ENCODE measurements around the gene IGLL1. TPM values are rescaled to one million over a fixed set of nuclear protein-coding genes. Genes with fewer than 3 reads are reported as not detected.
"Not testable (repeated sequence)": the region's sequence is repeated elsewhere in the genome, so short reads cannot be mapped to it uniquely, and the experiment has no call there.

Gene IGLL1
- not detected in 2 replicates for total RNA-seq (2014; rRNA removed; shearing (Covaris generic))

DNA sequence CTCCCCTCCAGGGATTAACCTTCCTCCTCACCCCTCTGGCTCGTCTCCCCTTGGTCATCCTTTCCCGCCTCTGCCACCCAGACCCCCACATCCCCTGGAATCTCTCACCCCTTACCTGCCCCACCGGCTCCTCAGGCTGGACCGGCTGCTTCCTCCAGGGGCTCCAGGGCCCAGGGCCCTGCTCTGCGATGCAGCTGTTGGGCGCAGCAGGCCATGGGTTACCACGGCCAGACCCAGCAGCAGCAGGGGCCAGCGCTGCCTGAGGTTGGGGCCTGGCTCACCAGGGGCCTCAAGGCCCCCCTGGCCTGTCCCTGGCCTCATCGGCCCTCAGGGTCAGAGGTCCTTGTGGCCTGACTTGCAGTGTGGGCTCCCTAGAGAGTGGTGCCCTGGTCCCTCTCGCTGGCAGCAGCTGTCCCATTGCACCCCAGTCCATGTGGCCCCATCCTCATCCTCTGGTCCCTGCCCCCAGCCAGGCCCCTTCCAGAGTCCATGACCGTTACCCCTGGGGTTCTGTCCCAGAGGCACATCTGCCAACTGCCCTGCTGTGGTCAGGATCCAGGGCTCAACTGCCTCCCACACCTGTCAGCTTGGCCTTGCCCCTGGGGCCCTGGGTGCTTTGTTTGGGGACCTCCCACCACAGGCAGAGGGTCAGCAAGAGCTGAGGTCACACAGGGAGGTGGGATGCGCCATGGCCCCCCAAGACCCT, at the start of gene IGLL1:
IGLL1 (minus strand) TSS at position 421 of the 706 bp plus-strand sequence; CDS start at position 321, 100 bp downstream.
- no peak for DNase-seq (ENCODE audit: low spot score)

GRCh38 chr22:23628056-23628743, 48.1 kb upstream of the IGLL1 start:
- DNase-seq (ENCODE audit: low spot score), result not testable (repeated sequence)

GRCh38 chr22:23627401-23628055, 47.4 kb upstream of the IGLL1 start:
- peak; percentile 41 for DNase-seq (ENCODE audit: low spot score)

DNA sequence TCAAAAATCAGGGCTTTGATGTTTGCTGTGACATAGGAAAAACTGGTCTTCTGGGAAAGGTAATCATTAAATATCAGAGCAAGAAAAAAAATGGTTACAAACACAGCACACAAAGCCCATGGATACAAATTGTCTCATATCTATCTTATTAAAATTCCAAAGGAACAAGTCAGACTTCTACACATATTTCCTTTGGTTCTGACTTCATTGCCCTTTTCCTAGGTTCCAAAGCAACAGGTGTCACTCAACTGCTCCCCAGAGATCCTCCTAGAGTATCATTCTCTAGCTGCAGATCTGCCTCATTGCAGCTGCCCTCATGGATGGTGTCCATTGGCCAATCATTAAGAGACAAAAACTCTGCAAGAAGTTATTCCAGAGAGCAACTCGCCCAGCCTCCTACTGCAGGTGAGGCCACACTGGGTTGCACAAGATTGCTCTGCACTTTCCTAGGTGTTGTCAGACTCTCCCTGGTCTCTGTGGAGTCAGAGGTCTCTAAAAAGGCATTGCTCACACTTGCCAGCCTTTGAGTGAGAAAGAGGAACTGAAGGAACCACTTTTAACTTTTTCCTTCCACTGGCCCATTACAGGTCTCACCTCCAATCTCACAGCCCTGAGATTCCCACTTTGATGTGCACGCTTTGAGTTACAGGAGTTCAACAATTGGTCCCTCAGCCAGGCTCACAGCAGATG, 46.3 kb upstream of the IGLL1 start:
- DNase-seq (ENCODE audit: low spot score), result no peak

DNA sequence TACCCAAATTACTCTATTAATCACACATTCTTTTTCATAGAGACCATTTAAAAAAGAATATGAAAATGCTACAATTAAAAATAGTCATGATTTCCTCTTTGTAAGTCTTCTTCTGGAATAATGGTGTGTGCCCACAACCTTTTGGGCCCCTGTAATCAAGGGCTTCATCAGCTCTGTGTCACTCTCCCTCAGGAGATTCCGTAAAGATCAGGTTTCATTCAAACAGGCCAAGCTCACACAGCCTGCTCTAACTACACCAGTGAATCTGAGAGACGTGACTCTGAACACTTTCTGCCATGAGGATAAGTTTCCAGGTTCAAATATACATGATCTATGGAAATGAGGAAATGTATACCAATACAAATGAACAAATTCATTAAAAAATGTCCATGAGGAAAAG, 42.5 kb upstream of the IGLL1 start:
- DNase-seq (ENCODE audit: low spot score), result no peak

DNA sequence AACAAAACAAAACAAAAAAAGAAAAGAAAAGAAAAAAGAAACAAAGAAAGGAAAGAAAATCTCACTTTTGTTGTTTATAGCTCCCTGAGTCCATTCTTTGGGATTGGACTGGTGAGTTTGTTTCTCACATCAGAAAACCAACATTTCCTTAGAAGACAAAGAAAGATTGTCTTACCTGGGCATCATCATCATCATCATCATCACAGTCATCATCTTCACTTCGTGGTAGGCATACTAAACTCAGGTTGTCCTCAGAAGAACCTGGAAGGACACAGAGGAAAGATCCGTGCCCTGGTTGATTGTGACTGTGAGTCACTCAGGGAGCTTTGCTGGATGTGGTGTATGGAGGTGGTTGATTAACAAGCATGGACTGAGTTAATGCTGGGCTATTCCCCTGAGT, 41.8 kb upstream of the IGLL1 start:
- not testable (repeated sequence) for DNase-seq (ENCODE audit: low spot score)

DNA sequence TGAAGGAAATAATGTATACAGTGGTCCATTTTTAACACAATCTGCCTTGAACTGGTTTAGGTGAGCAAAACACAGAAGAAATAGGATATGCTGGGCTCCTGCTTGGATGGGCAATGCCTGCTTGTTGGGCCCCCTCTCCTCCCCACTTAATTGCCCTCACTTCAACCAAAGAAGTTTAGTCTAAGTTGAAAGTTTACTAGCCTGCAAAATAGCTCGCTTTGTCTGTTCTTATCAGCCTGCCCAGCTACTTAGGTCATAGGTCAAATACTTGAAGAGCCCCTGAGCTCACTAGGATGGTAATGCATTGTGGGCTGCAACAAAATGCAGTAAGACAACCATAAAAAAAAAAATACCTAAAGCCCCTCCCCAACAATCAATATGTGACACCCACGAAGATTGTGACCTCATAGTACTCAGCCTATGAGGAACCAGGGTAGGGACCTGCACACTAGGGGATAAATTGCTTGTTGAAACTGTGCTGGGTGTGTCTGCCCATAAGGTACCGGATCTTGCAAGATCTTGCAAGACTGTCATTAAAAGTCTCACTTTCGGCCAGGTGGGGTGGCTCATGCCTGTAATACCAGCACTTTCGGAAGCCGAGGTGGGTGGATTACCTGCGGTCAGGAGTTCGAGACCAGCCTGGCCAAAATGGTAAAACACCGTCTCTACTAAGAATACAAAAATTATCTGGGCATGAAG, 41.1 kb upstream of the IGLL1 start:
- DNase-seq (ENCODE audit: low spot score), result no peak

DNA sequence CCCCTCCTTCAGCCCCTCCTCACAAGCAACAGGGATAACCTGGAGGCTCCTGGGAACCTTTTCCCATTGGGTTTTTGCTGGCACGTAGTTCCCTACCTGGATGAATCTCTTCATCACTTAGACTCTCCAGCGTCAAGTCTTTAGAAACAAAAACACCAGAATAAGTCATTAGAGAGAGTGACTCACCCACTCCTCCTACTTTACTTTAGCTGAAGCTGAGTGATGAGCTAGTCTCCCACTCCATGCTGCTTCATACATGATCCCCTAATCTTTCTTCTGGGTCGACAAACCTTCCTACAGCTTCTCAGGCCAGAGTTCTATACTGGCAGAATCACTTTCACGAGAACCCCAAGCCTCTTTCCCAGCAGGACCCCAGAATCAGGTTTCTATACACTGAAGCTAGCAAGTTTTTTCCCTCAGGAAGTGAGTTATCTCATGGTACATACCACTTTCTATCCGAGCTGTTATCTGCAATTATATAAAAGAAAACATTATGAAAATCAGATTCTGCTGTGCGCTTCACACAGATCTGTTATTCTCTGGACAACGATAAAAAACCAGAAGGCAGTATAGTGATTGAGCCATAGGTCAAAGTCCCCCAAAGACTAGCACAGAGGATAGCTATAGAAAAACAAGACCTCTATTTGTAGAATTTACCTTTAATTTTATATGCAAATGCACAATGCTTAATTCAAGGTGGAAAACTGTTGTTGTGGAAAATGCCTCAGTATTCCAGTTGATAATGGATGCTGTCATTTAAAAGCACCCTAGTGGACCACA, 33.3 kb upstream of the IGLL1 start:
- DNase-seq (ENCODE audit: low spot score), result no peak

DNA sequence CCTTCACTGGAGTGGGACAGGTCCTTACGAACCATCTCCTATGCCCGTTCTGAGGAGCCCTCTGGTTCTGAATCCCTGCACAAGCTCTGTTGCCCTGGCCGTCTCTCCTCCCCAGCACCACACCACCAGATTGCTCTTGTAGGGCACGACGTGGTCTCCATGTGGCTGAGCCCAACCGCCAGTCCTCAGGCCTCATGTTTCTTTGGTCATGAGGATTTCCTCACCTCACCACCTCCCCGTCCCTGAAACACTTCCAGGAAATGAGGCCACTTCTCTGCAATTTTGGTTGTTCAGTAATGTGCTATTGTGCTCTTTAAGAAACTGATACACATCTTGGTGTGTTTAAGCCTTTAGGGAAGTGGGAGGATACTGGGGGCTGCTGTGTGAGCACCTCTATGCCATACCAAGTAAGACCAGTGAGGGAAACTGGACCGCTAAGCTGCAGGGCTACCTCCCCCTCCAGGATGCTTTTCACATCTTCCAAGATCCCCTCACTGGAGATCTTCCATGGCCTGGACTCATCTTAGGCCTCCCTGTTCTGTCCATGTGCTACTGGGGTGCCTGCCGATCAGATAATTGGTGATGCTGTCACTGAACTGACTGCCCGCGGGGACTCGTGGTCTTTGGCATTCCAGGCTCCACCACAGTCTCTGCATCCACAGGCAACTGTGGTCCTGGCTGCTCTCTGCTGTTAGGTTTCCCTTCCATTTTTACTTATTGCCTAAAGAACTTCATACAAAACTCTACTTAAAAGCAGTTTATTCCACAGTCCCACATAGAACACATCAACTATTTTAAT, 30.1 kb upstream of the IGLL1 start:
- DNase-seq (ENCODE audit: low spot score), result no peak

- DNase-seq (ENCODE audit: low spot score), result no peak
These were observed 28.5 kb upstream of the IGLL1 start for GRCh38 chr22:23608583-23608982.

GRCh38 chr22:23606204-23607131, 26.4 kb upstream of the IGLL1 start:
- DNase-seq (ENCODE audit: low spot score), result no peak

DNA sequence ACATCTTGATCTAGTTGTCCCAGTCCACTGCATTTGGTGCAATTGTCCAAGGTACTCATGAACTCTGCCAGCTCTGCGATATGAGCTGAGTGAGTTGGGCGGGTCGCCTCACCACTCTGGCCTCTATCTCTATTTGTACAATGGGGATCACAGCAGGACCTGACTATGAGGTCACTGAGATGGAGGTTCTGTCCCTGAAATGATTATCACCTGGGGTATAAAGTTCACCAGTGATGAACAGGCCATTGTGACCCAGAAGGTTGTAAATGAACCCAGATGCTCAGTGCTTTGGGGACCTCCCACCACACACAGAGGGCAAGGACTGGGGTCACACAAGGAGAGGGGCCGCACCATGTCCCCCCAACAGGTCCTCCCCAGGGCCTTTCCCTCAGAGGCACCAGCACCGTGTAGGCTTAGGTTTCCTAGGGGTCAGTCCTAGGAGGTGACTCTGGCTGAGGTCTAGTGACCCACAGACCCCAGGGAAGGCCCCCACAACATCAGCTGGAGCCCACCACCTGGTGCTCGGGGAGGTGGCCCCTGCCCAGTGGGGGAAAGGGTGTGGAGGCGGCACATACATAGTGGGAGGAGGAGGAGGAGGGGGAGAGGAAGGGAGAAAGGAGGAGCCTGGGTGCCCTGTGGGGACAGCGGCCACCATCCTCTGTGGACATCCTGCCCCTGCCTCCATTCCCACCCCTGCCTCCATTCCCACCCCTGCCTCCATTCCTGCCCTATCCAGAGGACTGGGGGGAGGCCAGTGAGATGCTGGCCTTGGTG, 25.0 kb upstream of the IGLL1 start:
- no peak for DNase-seq (ENCODE audit: low spot score)

- no peak for DNase-seq (ENCODE audit: low spot score)
These were observed 23.2 kb upstream of the IGLL1 start for GRCh38 chr22:23603266-23603665.

DNA sequence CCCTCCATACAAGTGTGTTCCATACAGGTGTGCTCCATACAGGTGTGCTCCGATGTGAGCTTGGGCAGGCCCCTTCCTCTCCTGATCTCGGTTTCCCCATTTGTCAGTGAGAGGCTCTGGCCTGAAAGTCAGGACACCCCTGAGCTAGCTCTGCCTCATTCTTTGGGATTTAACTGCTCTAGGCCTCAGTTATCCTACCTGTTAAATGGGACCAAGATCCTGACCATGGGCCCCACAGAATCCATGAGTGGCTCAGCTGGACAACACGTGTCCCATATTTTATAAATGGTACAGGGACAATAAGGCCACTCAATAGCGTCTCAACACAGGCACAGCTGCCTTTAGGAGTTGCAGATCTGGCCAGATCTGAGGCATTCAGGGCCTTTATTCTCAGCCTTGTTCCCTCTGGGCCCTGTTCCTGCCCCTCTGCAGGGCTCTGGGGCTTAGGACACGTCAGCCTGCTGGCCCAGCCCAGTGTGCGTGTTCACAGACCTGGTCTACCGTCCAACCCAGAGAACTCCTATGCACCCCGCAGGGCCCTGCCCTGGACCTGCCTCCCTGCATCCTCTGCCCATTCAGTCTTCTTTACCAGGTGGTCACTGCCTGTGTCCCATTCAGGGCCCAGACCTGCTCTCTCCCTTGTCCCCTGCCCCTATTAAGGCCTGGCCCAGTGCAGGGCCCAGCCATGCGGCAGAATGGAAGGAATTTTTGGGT, 18.9 kb upstream of the IGLL1 start:
- DNase-seq (ENCODE audit: low spot score), result no peak

DNA sequence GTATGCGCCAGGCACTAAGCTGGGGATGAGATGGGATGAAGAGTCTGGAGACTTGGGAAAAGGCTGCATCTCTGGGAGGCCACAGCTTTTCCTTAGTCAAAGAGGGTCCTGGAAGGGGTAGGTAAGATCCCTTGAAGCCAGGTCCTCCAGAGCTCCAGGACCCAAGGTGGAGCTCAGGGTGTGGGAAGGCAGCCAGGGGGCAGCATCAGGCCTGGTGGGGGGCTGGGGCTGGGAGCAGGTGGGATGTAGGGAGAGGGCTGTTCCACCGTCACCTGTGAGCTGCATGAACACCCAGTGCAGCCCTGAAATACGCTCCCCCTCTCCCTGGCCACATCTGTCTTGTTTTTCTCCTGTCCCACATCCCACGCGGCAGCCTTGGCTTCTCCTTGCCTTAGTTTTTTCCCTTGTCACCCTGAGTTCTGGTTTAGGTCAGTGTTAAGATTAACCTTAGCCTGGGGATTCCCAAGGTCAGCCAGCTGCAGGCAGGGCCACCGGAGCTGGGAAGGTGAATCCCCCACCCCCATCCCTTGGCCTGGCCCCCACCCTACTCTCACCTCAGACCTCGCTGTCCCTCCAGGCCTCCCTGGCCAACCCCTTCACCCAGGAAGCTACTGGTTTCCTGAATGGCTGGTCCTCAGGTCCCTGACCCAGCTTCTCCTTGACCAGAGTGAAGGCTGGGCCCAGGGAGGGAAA, 17.6 kb upstream of the IGLL1 start:
- DNase-seq (ENCODE audit: low spot score), result not testable (repeated sequence)

- DNase-seq (ENCODE audit: low spot score), result not testable (repeated sequence)
These were observed 15.8 kb upstream of the IGLL1 start for GRCh38 chr22:23595904-23596303.

DNA sequence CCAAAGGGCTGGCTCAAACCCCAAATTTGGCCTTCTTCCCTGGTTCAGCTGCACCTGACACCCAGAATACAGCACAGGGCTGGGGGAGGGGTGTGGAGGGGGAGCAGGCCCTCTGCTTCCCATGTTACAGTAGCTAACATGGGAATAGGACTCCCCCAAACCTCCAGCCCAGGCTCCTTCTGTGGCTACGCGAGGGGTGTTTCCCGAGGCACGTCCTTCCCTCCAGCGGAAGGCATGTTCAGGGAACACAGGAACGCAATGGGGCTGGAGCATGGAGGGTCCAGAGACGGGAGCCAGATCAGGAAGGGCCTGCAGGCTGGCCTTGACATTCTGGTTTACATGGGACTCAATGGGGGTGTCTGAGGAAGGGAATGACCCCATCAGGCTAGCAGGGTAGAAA, 11.8 kb upstream of the IGLL1 start:
- no peak for DNase-seq (ENCODE audit: low spot score)
